K562 (cell line): ENCODE results near the gene CABP4.

Experiments used
- FOXA1 ChIP-seq: fragments of 450-650 bp; IDR thresholded peaks from 2 replicates; pipeline ENCODE4 v1.6.1; 2016; ENCODE audit warnings: mild to moderate bottlenecking, borderline replicate concordance
- FOXP1 ChIP-seq: sonication (generic); formaldehyde crosslinking; IDR thresholded peaks from 2 replicates; pipeline ENCODE4 v1.8.0; 2022; ENCODE audit warnings: mild to moderate bottlenecking, missing genetic modification reagents
- HEY1 ChIP-seq: fragments of 250-450 bp; sonication (Bioruptor Pico); IDR thresholded peaks from 2 replicates; pipeline ENCODE4 v1.5.0; 2020; ENCODE audit warnings: mild to moderate bottlenecking, moderate library complexity, borderline replicate concordance
- HMGN3 ChIP-seq: IDR thresholded peaks from 2 replicates; pipeline ENCODE4 v1.6.1; 2011; ENCODE audit warnings: borderline replicate concordance, low read depth, mild to moderate bottlenecking, mixed read lengths, low read length; ENCODE audit not compliant: insufficient read length; ENCODE audit errors: extremely low read depth
- LEF1 ChIP-seq: fragments of 450-650 bp; IDR thresholded peaks from 2 replicates; pipeline ENCODE4 v1.6.1; 2016; ENCODE audit warnings: mild to moderate bottlenecking
- MXI1 ChIP-seq: IDR thresholded peaks from 2 replicates; pipeline ENCODE4 v1.6.1; 2011; ENCODE audit warnings: low read depth, mild to moderate bottlenecking, improper control_type of control experiment, low read length
- RBM22 ChIP-seq: fragments of 200-400 bp; formaldehyde crosslinking; IDR thresholded peaks from 2 replicates; pipeline ENCODE4 v1.6.1; 2018; ENCODE audit warnings: low read length, low read depth; ENCODE audit not compliant: poor library complexity, severe bottlenecking
- ZNF75A ChIP-seq: fragments of 450-650 bp; formaldehyde crosslinking; IDR thresholded peaks from 2 replicates; pipeline ENCODE4 v1.4.0; 2020; ENCODE audit warnings: mild to moderate bottlenecking
- TF ChIP-seq, protein P1 (sequence below), 2 experiments: fragments of 450-650 bp in 1 of 2; sonication (generic) in 1 of 2; formaldehyde crosslinking; conservative IDR thresholded peaks; 2 replicates each; pipeline versions ENCODE4 v1.4.0 to v1.8.1; 2020 to 2022; ENCODE audit warnings: mild to moderate bottlenecking in 1 of 2, missing genetic modification reagents in 1 of 2

DNA sequence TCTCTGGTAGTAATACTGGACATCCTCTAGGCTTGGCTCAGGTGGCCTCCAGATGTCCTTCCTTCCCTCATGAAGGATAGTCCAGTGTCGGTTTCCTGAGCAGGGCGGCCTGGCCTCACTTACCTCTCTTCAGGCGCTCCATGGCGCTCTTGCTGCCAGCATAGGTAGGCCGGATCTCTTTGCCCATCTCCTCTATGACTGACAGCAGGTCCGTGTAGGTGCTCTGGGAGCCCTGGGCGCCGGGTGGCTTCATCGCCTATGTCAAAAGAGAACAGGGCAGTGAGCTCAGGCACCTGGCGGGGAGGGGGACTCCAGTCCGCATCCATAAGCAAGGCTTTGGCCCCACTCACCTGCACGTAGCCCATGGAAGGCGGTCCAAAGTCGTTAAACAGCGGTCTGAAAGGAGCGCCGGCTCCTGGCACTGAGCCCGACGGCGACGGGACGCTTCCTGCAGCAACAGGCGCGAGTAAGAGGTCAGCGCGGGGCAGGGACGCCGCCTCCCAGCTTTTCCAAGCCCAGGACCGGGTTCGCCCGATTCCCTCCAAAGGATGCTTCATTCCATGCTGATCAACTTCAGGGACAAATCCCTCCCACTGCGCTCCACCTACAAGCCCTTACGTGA lies 52.2 kb downstream of the CABP4 start:
- no peak for TF ChIP-seq FOXP1
- no peak for TF ChIP-seq HEY1 (CRISPR knock-in tag)
- TF ChIP-seq, protein P1, sequence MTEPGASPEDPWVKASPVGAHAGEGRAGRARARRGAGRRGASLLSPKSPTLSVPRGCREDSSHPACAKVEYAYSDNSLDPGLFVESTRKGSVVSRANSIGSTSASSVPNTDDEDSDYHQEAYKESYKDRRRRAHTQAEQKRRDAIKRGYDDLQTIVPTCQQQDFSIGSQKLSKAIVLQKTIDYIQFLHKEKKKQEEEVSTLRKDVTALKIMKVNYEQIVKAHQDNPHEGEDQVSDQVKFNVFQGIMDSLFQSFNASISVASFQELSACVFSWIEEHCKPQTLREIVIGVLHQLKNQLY (CRISPR knock-in tag; conservative IDR thresholded peaks at IDR 0.05): no peak
- no peak for TF ChIP-seq LEF1
- TF ChIP-seq MXI1: no peak
- no peak for TF ChIP-seq FOXA1
- TF ChIP-seq ZNF75A (CRISPR knock-in tag): no peak
- TF ChIP-seq HMGN3: no peak
- TF ChIP-seq RBM22: no peak
